Measurements from ENCODE around the gene LRRK2.
"Not testable (repeated sequence)": the region's sequence is repeated elsewhere in the genome, so short reads cannot be mapped to it uniquely, and the experiment has no call there.

LRRK2 gene

GRCh38 chr12:40224439-40225291 lies at the start of gene LRRK2:
Gene LRRK2 (plus strand): TSS chr12:40224997. CDS start chr12:40225132, 135 bp downstream.
- no peak for DNase-seq

GRCh38 chr12:40175045-40175444 lies 49.8 kb upstream of the LRRK2 start:
- no peak for DNase-seq

DNA sequence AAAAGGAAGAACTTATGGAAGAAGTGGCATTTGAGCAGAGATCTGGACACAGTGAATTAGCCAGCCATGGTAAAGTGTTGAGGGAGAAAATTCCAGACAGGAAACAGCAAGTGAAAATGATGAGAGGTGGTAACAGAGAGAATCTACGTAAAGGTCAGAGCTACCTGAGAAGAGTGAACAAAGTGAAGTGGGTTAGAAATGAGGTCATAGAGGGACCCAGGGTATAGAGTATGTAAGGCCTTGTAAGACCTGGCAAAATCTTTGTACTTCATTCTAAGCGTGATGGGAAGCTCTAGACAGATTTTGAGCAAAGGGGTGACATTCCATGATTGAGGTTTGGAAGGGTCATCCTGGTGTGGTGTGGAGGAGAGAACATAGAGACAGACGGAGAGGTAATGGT lies 49.3 kb upstream of the LRRK2 start:
- DNase-seq = no peak

DNA sequence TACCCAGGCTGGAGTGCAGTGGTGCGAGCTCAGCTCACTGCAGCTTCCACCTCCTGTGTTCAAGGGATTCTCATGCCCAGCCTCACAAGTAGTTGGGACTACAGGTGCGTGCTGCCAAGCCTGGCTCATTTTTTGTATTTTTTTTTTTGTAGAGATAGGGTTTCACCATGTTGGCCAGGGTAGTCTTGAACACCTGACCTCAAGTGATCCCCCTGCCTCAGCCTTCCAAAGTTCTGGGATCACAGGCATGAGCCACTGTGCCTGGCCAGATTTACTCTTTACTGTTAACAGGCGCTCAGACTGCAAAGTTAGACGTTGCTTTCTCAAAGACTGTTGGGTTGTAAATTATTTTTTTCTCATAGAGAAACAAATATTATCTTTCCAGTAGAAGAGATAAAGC lies 46.1 kb upstream of the LRRK2 start:
- no peak for DNase-seq

DNA sequence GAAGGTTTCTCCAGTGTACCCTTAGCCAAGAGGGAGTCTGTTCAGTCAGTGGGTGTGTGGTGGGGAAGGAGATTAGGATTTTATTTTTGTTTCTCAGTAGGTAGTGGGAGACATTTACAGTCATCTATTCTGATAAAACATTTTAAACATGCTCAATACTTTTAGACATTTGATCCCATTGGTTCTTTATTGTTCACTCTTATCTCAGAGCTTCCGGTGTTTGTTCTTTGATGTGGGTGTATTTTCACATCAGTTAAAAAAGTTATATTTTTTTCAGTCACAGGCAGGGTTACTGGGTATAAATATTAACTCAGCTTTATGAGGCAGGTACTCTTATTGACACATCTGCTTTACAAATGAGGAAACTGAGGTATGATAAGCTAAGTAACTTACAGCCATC lies 43.3 kb upstream of the LRRK2 start:
- DNase-seq = no peak

- DNase-seq = no peak
Measured at GRCh38 chr12:40183715-40184114, 41.1 kb upstream of the LRRK2 start.

GRCh38 chr12:40184493-40185302 lies 40.1 kb upstream of the LRRK2 start:
- DNase-seq = no peak

- DNase-seq = no peak
Measured at GRCh38 chr12:40185303-40185693, 39.5 kb upstream of the LRRK2 start.

DNA sequence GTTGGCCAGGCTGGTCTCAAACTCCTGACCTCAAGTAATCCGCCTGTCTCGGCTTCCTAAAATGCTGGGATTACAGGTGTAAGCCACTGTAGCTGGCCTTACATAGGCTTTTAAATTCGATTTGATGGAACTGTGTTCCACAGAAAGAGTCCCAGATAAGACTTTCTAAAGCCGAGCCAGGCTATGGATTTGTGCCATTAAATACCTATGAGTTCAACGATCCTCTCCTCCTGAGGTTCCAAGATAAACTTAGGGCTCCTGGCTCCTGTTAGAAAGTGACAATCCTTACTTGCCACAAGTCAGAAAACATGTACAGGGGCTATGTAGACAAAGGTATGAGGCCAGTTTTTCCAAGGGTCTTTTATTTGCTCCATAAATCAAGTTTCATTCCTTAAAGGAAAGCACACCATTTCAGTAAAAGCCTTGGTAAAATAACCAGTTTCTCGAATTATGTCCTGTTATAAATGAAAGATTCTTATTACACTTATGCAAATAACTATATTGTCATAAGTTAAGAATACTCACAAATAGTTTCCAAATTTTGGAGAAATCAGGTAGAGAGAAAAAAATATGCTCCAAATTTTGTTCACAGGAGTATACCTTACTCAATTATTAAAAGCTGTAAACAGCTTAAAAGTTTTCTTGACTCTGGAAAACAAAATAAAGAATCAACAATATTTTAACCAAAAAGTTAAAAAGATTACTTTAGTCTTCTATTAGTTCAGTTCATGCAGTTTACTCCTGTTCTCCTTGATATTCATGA lies 36.1 kb upstream of the LRRK2 start:
- DNase-seq = no peak

DNA sequence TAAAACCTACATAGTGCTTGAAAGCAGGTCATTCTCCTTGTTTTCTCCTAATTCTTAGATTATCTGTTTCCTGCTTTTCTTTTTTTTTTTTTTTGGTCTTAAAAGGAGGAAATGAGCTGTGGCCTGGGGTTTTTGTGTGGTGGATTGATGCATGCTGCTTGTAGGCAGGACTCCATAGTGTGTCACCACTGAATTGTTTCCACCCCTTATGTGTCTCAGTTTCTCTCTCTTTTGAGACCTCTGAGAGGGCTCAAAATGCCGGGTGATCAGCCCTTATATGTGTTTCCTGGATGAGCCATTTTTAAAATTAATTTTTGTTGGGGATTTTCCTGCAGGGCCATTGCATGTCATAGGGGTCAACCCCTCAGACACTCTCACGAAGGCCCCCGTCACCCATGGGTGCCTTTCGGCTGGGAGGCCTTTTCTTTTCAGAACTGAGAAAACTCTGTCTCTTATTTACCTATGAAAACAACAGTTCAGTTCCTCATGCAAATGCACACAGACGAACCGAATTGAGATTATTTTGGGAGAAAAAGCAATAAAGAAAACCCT lies 32.0 kb upstream of the LRRK2 start:
- no peak for DNase-seq

GRCh38 chr12:40194846-40195245 lies 30.0 kb upstream of the LRRK2 start:
- no peak for DNase-seq

- DNase-seq = no peak
Measured at GRCh38 chr12:40197590-40197989, 27.2 kb upstream of the LRRK2 start.

GRCh38 chr12:40198601-40199000 lies 26.2 kb upstream of the LRRK2 start:
- no peak for DNase-seq

DNA sequence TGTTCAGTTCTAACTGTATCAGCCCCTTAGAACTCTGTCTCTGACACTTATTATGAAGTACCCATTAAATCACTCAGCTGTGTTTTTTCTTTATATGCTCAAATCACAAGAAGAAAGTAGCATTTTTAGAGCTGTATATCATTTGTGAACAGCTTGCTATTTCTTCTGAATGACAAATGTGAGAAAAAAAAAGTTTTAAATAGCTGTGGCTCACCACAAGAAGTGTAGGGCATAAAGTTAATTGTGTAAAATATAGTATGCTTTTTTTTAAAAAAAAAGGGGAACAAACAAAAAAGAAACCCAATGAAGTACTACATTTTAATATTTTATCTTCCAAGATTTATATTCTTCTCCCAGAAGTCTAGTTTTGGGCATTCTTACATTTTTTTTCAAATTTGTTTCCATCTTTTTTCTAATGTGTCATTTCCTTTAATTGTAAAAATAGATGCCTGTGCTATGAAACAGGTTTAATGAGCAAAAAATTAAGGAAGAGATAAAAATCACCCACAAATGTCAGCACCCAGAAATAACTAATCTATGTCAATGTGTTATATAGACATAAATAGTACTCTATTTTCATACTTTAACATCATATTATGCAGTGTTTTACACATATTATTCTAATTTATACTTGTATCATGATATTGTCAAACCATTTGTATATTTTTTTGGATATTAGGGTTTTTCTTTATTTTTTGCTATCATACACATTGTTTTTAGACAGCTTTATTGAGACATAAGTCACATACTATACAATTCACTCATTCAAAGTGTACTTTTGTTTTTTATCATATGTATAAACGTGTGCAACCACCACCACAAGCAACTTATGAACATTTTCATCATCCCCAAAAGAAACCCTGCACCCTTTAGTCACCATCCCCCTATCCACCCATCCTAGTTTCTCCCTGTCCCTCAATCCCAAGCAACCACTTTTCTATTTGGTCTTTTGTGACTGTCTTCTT lies 22.4 kb upstream of the LRRK2 start:
- no peak for DNase-seq

DNA sequence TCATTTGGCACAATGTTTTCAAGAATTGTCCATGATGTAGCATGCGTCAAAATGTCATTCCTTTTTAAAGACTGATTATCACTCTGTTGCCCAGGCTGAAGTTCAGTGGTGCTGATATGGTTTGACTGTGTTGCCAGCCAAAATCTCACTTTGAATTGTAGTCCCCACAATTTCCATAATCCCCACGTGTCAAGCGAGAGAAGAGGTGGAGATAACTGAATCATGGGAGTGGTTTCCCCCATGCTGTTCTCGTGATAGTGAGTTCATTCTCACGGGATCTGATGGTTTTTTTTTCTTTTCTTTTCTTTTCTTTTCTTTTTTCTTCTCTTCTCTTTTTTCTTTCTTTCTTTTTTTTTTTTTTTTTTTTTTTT lies 21.8 kb upstream of the LRRK2 start:
- DNase-seq = no peak

DNA sequence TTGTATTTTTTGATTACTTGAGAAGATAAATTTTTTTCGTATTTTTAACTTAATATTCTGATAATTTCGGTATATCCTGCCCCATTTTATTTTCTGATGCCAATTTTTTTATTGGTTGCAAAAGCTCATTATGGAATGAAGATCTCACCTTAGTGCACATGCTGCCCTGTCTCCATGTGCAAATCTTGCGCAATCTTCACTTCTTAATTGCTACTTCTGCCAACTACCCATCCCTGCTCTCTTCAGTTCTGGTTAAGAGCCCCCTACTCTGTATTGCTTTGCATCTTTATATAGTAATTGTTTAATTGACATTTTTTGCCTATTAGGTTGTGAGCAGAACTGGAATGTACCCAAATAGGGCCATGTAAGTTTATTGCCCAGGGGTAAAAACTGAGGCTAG lies 20.5 kb upstream of the LRRK2 start:
- DNase-seq = no peak

GRCh38 chr12:40207551-40207950 lies 17.2 kb upstream of the LRRK2 start:
- DNase-seq = no peak

DNA sequence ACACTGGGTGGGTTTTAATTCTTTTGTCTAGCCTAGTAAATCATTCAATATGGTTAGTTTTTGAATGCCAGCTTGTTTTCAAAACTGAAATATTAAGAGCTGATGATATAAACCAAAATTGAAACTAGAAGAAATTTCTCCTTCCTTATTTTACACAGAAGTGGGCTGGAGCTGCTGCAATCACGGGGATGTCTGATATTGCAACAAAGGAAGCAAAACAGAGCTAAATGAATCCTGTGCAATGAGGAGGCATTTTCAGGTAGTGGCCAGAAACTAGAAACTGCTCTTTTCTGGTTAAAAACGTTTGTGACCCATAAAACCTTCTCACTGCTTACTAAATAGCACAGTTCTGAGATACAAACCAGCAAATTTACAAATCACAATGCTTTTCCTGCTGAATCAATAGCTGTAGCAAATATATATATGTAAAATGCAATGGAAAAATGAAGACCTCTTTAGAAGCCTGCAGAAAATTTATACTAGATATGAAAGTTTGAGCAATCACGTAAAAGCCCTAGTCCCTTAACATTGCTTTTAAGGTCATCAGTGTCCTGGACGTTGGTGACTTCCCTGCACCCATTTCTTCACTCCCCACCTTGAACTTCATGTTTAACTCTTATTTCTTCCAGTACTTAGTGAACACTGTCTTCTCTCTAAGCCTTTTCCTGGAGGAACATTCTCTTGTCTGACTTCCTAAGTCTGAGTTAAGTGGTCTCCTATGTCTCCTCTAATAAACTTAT lies 15.9 kb upstream of the LRRK2 start:
- DNase-seq = no peak

GRCh38 chr12:40209886-40210285 lies 14.9 kb upstream of the LRRK2 start:
- DNase-seq = no peak

GRCh38 chr12:40211186-40211585 lies 13.6 kb upstream of the LRRK2 start:
- DNase-seq = not testable (repeated sequence)

DNA sequence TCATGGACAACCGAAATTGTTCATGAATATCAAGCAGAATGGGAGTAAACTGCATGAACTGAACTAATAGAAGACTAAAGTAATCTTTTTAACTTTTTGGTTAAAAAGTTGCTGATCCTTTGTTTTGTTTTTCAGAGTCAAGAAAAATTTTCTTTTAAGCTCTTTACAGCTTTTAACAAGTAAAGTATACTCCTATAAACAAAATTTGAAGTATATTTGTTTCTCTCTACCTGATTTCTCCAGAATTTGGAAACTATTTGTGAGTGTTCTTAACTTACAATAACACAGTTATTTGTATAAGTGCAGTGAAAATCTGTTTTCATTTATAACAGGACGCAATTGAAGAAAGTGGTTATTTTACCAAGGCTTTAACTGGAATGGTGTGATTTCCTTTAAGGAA lies 12.2 kb upstream of the LRRK2 start:
- no peak for DNase-seq
